ENCODE measurements around the gene PCSK5.
"Not testable (repeated sequence)": the region's sequence is repeated elsewhere in the genome, so short reads cannot be mapped to it uniquely, and the experiment has no call there.

The PCSK5 gene

GRCh38 chr9:76323490-76323889 lies 433.0 kb downstream of the PCSK5 start:
- no peak for DNase-seq (ENCODE audit: low read depth)
- TF ChIP-seq CTCF (IDR thresholded peaks at IDR 0.05; ENCODE audit: insufficient read depth, low read depth, low read length, missing control alignments) = no peak
- no peak overlapping the region for H3K4me3 ChIP-seq (ENCODE audit: low read depth, low read length)

GRCh38 chr9:76324030-76324429 lies 433.6 kb downstream of the PCSK5 start:
- H3K4me3 ChIP-seq (ENCODE audit: low read depth, low read length); DNase-seq (ENCODE audit: low read depth): not testable (repeated sequence)

- no peak for DNase-seq (ENCODE audit: low read depth)
- no peak for TF ChIP-seq CTCF (IDR thresholded peaks at IDR 0.05; ENCODE audit: insufficient read depth, low read depth, low read length, missing control alignments)
- H3K4me3 ChIP-seq (ENCODE audit: low read depth, low read length) = no peak overlapping the region
Measured at GRCh38 chr9:76330034-76330433, 439.6 kb downstream of the PCSK5 start.

GRCh38 chr9:76333388-76333787 lies 442.9 kb downstream of the PCSK5 start:
- no peak for TF ChIP-seq CTCF (IDR thresholded peaks at IDR 0.05; ENCODE audit: insufficient read depth, low read depth, low read length, missing control alignments)
- DNase-seq (ENCODE audit: low read depth) = no peak
- no peak overlapping the region for H3K4me3 ChIP-seq (ENCODE audit: low read depth, low read length)

- no peak for DNase-seq (ENCODE audit: low read depth)
- TF ChIP-seq CTCF (IDR thresholded peaks at IDR 0.05; ENCODE audit: insufficient read depth, low read depth, low read length, missing control alignments) = no peak
- H3K4me3 ChIP-seq (ENCODE audit: low read depth, low read length) = no peak overlapping the region
Measured at GRCh38 chr9:76333964-76334363, 443.5 kb downstream of the PCSK5 start.

GRCh38 chr9:76336027-76336426 lies 445.6 kb downstream of the PCSK5 start:
- TF ChIP-seq CTCF (IDR thresholded peaks at IDR 0.05; ENCODE audit: insufficient read depth, low read depth, low read length, missing control alignments) = no peak
- DNase-seq (ENCODE audit: low read depth) = no peak
- no peak overlapping the region for H3K4me3 ChIP-seq (ENCODE audit: low read depth, low read length)

- no peak for TF ChIP-seq CTCF (IDR thresholded peaks at IDR 0.05; ENCODE audit: insufficient read depth, low read depth, low read length, missing control alignments)
- no peak for DNase-seq (ENCODE audit: low read depth)
- no peak overlapping the region for H3K4me3 ChIP-seq (ENCODE audit: low read depth, low read length)
Measured at GRCh38 chr9:76338418-76338817, 447.9 kb downstream of the PCSK5 start.

All from GM12865 (cell line).